NCI-H748 (cell line): Measurements from ENCODE around the gene PRDX3.
"Not testable (repeated sequence)": the region's sequence is repeated elsewhere in the genome, so short reads cannot be mapped to it uniquely, and the experiment has no call there.

Experiments used
- DNase-seq: peaks from one replicate; lab custom pipeline; 2025; ENCODE audit not compliant: unreplicated experiment; lab: John Stamatoyannopoulos, UW

PRDX3 gene

GRCh38 chr10:119206603-119207365, 28.2 kb upstream of the PRDX3 start:
- DNase-seq: peak; percentile 76

DNA sequence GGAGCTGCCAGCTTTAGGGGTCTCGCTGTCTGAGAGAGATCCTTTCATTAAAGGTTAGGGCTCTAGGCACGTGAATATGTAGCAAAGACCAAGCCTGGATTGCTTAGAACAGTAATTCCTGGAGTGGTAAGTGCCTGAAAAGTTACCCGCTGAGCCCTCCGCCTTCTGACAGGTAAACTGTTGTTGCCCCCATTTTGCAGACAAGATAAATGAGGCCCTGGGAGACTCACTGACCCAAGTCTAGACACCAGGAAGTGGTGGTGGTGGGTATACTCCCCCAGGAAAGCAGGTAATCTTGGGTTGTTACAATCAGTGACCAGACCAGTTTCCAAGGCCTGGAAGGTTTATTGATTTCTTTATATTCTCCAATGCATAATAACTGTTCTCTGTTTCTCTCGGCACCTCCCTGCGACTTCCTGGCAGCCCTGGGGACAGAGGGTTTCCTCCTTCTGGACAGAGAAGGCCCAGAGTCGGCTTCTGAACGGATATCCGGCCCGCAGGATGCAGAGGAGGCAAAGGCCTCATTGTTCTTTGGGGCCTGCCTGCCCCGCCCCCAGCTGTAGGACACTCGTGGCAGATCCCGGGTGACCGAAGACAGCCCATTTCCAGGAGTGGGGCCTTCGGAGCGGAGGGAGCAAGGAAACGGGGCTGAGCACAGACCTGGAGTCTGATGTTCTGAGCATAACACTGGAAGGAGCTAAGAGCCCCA, 27.4 kb upstream of the PRDX3 start:
- no peak for DNase-seq

DNA sequence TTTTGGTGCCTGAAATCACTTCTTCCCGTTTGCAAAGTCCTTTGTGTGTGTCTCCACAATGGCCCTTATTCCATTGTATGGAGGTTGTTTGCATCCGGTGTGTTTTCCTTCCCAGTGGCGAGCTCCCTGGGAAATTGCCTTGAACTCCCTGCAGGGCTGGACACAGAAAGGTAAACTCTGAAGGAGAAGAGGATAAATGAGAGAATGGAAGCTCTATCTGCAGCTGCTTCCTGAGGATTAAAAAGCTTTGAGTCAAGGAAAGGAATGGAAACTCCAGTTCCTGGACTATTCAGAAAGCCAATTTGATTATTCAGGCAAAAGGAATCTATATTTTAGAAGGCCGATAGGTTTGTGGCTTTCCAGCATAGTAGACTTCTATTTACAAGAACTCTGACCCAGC, 24.4 kb upstream of the PRDX3 start:
- DNase-seq: peak; percentile 32

- DNase-seq: no peak
Observed at GRCh38 chr10:119201233-119201632, 22.6 kb upstream of the PRDX3 start.

- peak; percentile 52 for DNase-seq
Observed at GRCh38 chr10:119199231-119199992, 20.8 kb upstream of the PRDX3 start.

DNA sequence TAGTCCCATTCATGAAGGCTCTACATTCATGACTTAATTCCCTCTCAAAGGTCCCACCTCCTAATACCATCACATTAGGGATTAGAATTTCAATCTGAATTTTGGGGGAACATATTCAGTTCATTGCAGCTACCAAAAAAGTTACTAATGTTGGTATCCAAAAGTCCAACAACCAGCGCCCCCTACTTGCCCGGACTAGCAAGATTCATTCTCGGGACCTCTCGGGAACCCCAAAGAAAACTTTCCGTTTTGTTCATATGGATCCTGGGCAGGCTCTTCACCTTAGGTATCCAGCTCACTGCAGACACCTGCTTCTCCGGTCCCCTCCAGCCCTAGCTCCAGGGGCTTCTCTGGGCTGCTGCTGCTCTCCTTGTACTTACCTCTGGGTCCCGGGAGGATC, 19.8 kb upstream of the PRDX3 start:
- DNase-seq: no peak

DNA sequence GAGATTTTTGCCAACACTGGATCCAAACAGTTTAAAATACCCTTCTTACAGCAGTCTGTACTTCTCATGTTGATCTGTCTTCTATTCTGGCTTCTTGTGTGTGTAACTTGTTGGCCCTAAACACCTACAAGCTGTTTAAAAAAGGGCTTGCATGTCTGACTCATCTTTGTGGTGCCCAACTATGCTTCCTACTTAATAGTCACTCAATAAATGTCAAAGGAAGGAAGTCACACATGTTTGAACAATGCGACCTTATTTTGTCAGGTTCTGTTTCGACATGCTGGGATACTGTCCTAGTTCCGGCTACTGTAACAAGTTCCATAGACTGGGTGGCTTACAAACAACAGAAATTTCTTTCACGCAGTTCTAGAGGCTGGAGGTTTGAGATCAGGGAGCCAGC, 19.3 kb upstream of the PRDX3 start:
- DNase-seq: no peak

- no peak for DNase-seq
Observed at GRCh38 chr10:119191881-119192280, 13.3 kb upstream of the PRDX3 start.

GRCh38 chr10:119190954-119191785, 12.6 kb upstream of the PRDX3 start:
- no peak for DNase-seq

GRCh38 chr10:119190353-119190752, 11.7 kb upstream of the PRDX3 start:
- DNase-seq: no peak

- no peak for DNase-seq
Observed at GRCh38 chr10:119189811-119190282, 11.2 kb upstream of the PRDX3 start.

DNA sequence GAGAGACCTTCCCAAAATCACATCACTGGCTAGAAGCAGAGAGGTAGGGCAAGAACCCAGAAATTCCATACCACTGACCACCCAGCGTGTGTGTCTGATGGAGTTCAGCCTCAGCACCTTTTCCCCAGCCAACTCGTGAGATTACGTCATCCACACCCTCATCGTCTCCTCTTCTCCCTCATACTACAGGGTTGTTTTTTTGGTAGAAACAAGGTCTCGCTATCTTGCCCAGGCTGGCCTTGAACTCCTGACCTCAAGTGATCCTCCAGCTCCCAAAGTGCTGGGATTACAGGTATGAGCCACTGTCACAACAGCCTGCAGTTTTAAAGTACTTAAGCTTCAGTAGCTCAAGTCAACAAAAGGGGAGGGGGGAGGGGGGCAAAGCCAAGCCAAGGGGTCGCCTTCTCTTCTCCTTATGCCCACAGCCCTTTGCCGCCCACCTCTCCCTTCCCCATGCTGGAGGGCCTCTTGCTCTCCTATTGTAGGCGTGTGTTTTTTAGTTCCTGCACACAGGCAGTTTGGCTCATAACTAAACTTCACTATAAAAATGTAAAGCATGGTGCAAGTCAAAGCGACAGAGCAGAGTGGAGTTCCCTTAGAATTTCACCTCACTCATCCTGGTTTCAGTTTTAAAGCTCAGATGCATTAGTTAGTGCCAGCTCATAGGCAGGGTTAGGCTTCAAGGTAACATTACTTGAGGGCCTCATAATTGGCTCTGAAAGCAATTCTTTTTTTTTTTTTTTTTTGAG, 5.2 kb upstream of the PRDX3 start:
- DNase-seq: no peak

GRCh38 chr10:119180850-119181400, 2.3 kb upstream of the PRDX3 start:
- DNase-seq: not testable (repeated sequence)

- DNase-seq: peak; percentile 32
Observed at GRCh38 chr10:119177708-119178371, 772 bp downstream of the PRDX3 start.

GRCh38 chr10:119176166-119176565, 2.4 kb downstream of the PRDX3 start:
- no peak for DNase-seq

DNA sequence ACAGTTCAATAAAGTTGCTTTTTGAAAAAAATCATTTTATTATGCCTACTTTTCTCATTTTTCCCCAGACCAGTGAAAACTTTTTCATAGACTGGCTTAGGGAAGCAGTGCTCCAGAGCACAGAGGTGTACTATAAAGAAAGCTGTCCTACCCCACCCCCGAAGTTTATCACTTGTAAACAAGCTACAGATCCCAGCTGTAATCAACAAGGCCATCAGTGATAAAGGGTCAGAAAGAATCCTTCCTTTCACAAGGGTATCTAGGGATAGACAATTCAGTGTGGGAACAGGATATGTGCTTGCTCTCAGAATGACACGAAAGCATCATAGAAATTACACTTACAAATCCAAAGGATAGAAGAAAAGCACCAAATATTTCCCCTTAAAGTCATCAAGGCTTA, 4.5 kb downstream of the PRDX3 start:
- no peak for DNase-seq

GRCh38 chr10:119167041-119167440, 11.6 kb downstream of the PRDX3 start:
- no peak for DNase-seq

DNA sequence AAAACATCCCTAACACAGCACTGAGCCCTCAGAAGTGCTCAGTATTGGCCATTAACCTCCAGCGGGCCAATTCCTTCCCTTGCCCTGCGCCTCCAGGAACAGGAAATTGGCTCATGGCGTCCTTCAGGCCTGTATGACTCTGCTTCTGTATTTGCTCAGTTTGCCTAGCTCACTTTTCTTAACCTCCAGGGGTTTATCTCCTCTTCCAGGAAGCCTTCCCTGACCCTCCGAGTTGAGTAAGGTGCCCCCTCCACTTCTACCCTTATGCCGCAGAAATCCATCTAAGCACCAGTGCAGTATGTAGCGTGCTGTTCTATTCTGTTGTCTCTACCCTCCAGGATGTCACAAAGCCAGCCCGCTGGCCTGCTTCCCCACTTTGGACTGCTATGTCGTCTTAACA, 12.0 kb downstream of the PRDX3 start:
- no peak for DNase-seq

- no peak for DNase-seq
Observed at GRCh38 chr10:119166118-119166500, 12.5 kb downstream of the PRDX3 start.
